Measurements from ENCODE around the gene ZNF385C.
"Not testable (repeated sequence)": the region's sequence is repeated elsewhere in the genome, so short reads cannot be mapped to it uniquely, and the experiment has no call there.

Gene ZNF385C

GRCh38 chr17:42016941-42017865 lies 81.1 kb downstream of the ZNF385C start, which contains the start of gene DNAJC7:
DNAJC7 (minus strand) TSS chr17:42017439; CDS start chr17:42017416, 23 bp downstream.
- DNase-seq = peak; percentile 93

- DNase-seq = no peak
Measured at GRCh38 chr17:42016411-42016831, 81.9 kb downstream of the ZNF385C start.

DNA sequence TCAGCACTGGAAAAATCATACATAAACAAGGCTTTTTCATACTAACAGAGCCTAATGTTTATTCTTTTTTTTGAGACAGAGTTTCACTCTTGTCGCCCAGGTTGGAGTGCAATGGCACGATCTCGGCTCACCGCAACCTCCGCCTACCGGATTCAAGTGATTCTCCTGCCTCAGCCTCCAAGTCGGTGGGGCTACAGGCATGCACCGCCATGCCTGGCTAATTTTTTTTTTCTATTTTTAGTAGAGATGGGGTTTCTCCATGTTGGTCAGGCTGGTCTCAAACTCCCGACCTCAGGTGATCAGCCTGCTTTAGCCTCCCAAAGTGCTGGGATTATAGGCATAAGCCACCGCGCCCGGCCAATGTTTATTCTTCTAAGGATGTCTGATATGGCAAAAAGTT lies 84.5 kb downstream of the ZNF385C start:
- not testable (repeated sequence) for DNase-seq

DNA sequence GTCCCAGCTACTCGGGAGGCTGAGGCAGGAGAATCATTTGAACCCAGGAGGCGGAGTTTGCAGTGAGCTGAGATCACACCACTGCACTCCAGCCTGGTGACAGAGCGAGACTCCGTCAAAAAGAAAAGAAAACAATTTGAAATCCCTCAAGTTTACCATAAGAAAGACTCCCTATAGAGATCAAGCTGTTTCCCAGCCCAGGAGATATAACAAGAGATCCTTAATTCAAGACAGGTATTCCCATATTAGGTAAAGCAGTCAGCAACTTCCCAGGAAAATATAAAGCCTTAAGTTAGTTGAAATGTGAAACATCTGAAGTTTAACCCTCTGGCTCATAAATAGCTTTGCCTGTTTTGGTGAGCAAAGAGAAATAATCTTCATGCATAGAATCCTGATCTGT lies 85.9 kb downstream of the ZNF385C start:
- DNase-seq = not testable (repeated sequence)

- DNase-seq = no peak
Measured at GRCh38 chr17:42010898-42011516, 87.3 kb downstream of the ZNF385C start.

DNA sequence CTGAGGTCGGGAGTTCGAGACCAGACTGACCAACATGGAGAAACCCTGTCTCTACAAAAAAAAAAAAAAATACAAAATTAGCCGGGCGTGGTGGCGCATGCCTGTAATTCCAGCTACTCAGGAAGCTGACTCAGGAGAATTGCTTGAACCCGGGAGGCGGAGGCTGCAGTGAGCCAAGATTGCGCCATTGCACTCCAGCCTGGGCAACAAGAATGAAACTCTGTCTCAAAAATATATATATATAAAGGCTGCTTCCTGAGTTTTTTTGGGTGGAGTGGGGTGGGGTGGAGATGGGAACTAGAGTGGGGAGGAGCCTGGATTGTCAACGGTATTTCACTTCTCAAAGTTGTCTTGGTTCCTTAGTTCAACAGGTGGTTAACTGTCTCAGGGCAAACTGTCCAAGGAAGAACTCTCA lies 88.0 kb downstream of the ZNF385C start:
- DNase-seq = not testable (repeated sequence)

- no peak for DNase-seq
Measured at GRCh38 chr17:42009170-42009569, 89.1 kb downstream of the ZNF385C start.

- no peak for DNase-seq
Measured at GRCh38 chr17:42005166-42005565, 93.1 kb downstream of the ZNF385C start.

DNA sequence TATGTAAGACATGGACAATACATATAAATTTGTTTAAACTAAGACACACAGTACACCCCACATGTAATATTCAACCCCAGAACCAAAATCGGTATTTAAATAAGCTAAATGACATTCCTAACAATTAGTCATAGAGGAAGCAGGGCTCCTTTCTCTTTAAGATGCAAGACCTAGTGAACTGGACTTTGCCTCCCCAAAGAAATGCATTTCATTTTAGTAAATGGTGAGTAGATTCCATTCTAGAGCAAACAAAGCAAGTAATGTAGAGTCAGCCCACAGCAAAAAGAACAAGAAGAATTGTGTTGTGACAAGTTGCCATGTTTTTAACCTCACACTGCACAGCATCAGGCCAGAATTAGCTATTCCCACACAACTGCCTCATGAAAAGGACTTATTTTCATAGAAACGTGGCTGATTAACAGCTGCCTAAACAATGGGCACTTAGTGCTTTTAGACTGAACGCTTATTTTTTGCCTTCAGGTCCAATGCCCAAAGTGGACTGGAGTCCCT lies 95.4 kb downstream of the ZNF385C start:
- DNase-seq = no peak

- DNase-seq = no peak
Measured at GRCh38 chr17:42002175-42002791, 96.0 kb downstream of the ZNF385C start.

- no peak for DNase-seq
Measured at GRCh38 chr17:42001729-42002128, 96.5 kb downstream of the ZNF385C start.

DNA sequence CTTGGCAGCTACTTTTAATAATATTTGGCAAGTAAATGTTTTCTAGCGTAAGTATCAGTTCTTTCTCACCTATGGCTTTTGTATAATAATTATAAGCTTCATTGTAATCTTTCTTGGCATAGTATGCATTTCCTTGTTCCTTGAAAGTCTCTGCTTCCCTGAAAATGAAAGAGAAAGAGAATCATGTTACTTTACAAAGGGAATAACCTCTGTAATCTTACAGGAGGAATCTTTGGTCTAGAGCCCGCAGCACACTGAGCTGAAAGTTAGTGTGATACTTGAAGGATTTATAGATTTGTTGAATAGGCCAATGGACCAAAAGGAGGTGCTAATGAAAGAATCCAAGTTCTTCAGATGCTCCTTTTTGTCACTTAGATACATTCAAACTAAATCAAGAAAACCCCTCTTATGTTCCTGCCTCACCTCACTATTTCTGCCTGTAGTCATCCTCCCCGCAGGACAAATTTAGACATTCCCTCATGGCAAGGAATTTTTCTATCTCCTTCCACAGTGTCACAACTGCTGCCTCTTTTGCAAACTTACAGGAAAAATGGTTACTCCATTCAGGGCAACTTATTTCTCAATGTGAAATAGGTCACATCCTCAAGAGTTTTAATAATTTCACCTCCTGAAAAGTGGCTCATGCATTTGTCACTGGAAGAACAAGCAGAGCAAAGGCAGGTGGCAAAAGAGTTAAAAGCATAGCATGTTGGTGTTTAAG lies 97.7 kb downstream of the ZNF385C start:
- DNase-seq = no peak

DNA sequence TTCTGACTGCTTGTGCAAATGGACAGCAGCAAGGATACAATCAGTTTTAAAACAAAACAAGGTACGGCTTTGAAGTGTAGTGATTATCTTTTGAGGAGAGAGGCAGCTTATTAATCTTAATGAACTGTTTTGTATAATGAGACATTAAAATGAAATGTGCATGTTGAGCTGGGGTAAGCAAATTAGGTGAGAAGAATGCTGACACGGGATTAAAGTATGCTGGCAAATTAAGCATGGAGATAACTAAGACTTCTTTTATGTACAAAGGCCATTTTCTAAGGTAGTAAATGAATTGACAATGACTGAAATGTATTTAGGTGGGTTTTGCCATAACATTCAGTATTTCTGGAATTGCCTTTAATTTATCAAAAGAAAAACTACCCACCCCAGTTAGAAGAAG lies 99.8 kb downstream of the ZNF385C start:
- DNase-seq = no peak

DNA sequence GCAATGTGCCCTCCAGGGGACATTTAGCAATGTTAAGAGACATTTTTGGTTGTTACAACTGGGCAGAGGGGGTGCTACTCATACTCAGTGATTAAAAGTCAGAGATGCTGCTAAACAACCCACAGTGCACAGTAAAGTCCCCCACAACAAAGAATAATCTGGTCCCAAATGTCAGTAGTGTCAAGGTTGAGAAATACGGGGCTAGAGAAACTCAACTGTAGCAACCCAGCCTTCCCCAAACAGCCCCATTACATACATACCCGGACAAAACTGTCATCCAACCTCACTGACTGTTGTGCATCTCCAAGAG lies 101.5 kb downstream of the ZNF385C start:
- no peak for DNase-seq

- DNase-seq = no peak
Measured at GRCh38 chr17:41992576-41992975, 105.7 kb downstream of the ZNF385C start.

GRCh38 chr17:41989702-41990419 lies 108.4 kb downstream of the ZNF385C start:
- DNase-seq = no peak

GRCh38 chr17:41988418-41988817 lies 109.9 kb downstream of the ZNF385C start:
- no peak for DNase-seq

DNA sequence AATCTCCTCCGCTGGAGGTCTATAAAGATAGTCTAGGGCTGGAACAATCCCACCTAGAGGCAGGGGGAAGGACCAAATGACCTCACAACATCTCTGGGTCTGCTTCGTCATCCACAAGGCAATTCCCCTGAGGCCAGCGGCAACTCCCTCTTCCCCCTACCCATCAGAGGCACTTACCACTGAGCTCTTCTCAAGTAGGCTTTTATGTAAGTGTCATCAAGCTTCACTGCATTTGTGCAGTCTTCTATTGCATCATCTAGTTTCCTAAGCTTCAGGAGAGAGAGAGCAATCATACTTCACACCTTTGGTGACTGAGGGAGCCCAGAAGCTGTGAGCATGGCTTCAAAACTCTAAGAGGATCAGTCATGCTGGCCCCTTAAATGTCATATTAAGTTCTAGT lies 110.6 kb downstream of the ZNF385C start:
- no peak for DNase-seq

GRCh38 chr17:41986634-41987033 lies 111.6 kb downstream of the ZNF385C start:
- no peak for DNase-seq

- no peak for DNase-seq
Measured at GRCh38 chr17:41985919-41986318, 112.4 kb downstream of the ZNF385C start.

DNA sequence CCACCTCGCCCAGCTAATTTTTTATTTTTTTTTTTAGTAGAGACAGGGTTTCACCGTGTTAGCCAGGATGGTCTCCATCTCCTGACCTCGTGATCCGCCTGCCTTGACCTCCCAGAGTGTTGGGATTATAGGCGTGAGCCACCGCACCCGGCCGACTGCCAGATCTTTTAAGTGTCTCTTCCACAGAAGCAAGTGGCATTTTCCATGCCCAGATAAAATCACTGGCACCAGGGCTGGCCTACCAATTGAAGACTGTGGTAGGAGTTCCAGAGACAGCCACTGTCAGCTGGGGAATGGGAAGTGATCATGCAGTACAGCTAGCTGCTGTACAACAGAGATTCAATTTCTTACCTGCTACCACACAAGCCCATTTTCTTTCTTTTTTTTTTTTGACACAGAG lies 113.8 kb downstream of the ZNF385C start:
- no peak for DNase-seq
